Stimulated activated CD8-positive, alpha-beta memory T cell treated with anti-CD3 and anti-CD28 coated beads, Interleukin-4, amount 100 ng/mL, for 24 hours (primary cell): ENCODE results near the gene HSPG2.
"Not testable (repeated sequence)": the region's sequence is repeated elsewhere in the genome, so short reads cannot be mapped to it uniquely, and the experiment has no call there.

ENCODE experiments used
- DNase-seq: peaks from one replicate; pipeline ENCODE4 v3.0.0-alpha.2; 2020; ENCODE audit warnings: low read depth

The HSPG2 gene

GRCh38 chr1:21843208-21843607 lies 93.9 kb downstream of the HSPG2 start:
- no peak for DNase-seq

GRCh38 chr1:21842606-21843162 lies 94.4 kb downstream of the HSPG2 start:
- DNase-seq = no peak

- DNase-seq = no peak
These were observed 95.2 kb downstream of the HSPG2 start for GRCh38 chr1:21841852-21842466.

GRCh38 chr1:21840981-21841380 lies 96.1 kb downstream of the HSPG2 start:
- no peak for DNase-seq

GRCh38 chr1:21839337-21840037 lies 97.6 kb downstream of the HSPG2 start:
- DNase-seq = no peak

GRCh38 chr1:21838359-21839157 lies 98.6 kb downstream of the HSPG2 start:
- no peak for DNase-seq

GRCh38 chr1:21837476-21837875 lies 99.6 kb downstream of the HSPG2 start:
- DNase-seq = no peak

- DNase-seq = no peak
These were observed 100.4 kb downstream of the HSPG2 start for GRCh38 chr1:21836729-21837128.

- no peak for DNase-seq
These were observed 101.1 kb downstream of the HSPG2 start for GRCh38 chr1:21836010-21836409.

GRCh38 chr1:21834666-21835065 lies 102.4 kb downstream of the HSPG2 start:
- no peak for DNase-seq

GRCh38 chr1:21834094-21834493 lies 103.0 kb downstream of the HSPG2 start:
- DNase-seq = no peak

GRCh38 chr1:21833392-21833976 lies 103.6 kb downstream of the HSPG2 start:
- no peak for DNase-seq

GRCh38 chr1:21831454-21831970 lies 105.6 kb downstream of the HSPG2 start:
- DNase-seq = no peak

GRCh38 chr1:21830792-21831453 lies 106.2 kb downstream of the HSPG2 start:
- no peak for DNase-seq

- DNase-seq = no peak
These were observed 107.8 kb downstream of the HSPG2 start for GRCh38 chr1:21829294-21829693.

- DNase-seq = no peak
These were observed 108.5 kb downstream of the HSPG2 start for GRCh38 chr1:21828506-21829210.

- no peak for DNase-seq
These were observed 109.0 kb downstream of the HSPG2 start for GRCh38 chr1:21828075-21828474.

GRCh38 chr1:21827141-21827679 lies 109.9 kb downstream of the HSPG2 start:
- DNase-seq = no peak

- not testable (repeated sequence) for DNase-seq
These were observed 110.4 kb downstream of the HSPG2 start for GRCh38 chr1:21826694-21827093.

GRCh38 chr1:21825393-21825792 lies 111.7 kb downstream of the HSPG2 start:
- DNase-seq = no peak

- DNase-seq = no peak
These were observed 112.2 kb downstream of the HSPG2 start for GRCh38 chr1:21824926-21825325.
